NCI-H510A (cell line): ENCODE measurements around the gene RBMXL3.
"Not testable (repeated sequence)": the region's sequence is repeated elsewhere in the genome, so short reads cannot be mapped to it uniquely, and the experiment has no call there.

Source experiments
- DNase-seq: peaks from one replicate; lab custom pipeline; 2025; lab: John Stamatoyannopoulos, UW

The RBMXL3 gene

GRCh38 chrX:115189110-115189509 is at the start of gene RBMXL3:
Gene RBMXL3, plus strand, starts transcription at chrX:115189410. Its CDS starts 32 bp downstream, at chrX:115189442.
- DNase-seq, result no peak

GRCh38 chrX:115142057-115142456 is 47.2 kb upstream of the RBMXL3 start:
- DNase-seq, result no peak

GRCh38 chrX:115147220-115147619 is 42.0 kb upstream of the RBMXL3 start:
- DNase-seq, result no peak

- DNase-seq, result no peak
These were observed 16.0 kb upstream of the RBMXL3 start for GRCh38 chrX:115173181-115173580.

GRCh38 chrX:115174548-115174947 is 14.7 kb upstream of the RBMXL3 start:
- no peak for DNase-seq

- DNase-seq, result no peak
These were observed 11.3 kb upstream of the RBMXL3 start for GRCh38 chrX:115177932-115178331.

GRCh38 chrX:115178473-115178872 is 10.7 kb upstream of the RBMXL3 start:
- DNase-seq, result no peak

GRCh38 chrX:115183980-115184379 is 5.2 kb upstream of the RBMXL3 start:
- no peak for DNase-seq

- DNase-seq, result no peak
These were observed 731 bp downstream of the RBMXL3 start for GRCh38 chrX:115189646-115190635.

GRCh38 chrX:115190636-115191489 is 1.7 kb downstream of the RBMXL3 start:
- no peak for DNase-seq

GRCh38 chrX:115191490-115192243 is 2.5 kb downstream of the RBMXL3 start:
- DNase-seq, result no peak

- no peak for DNase-seq
These were observed 3.1 kb downstream of the RBMXL3 start for GRCh38 chrX:115192244-115192700.

GRCh38 chrX:115204040-115204439 is 14.8 kb downstream of the RBMXL3 start:
- DNase-seq, result no peak

GRCh38 chrX:115209547-115209946 is 20.3 kb downstream of the RBMXL3 start:
- not testable (repeated sequence) for DNase-seq

GRCh38 chrX:115214151-115214550 is 24.9 kb downstream of the RBMXL3 start:
- no peak for DNase-seq

GRCh38 chrX:115214605-115215004 is 25.4 kb downstream of the RBMXL3 start:
- no peak for DNase-seq

GRCh38 chrX:115217346-115217745 is 28.1 kb downstream of the RBMXL3 start:
- not testable (repeated sequence) for DNase-seq

GRCh38 chrX:115226929-115227328 is 37.7 kb downstream of the RBMXL3 start:
- no peak for DNase-seq

GRCh38 chrX:115229337-115230003 is 40.3 kb downstream of the RBMXL3 start:
- no peak for DNase-seq

GRCh38 chrX:115232933-115233496 is 43.8 kb downstream of the RBMXL3 start:
- no peak for DNase-seq
